Ovary (tissue), 1 donor: ENCODE measurements around the gene DCPS.

Source experiments
- EP300 ChIP-seq: sonication (generic); formaldehyde crosslinking; IDR thresholded peaks from one replicate; pipeline ENCODE4 v1.6.1; 2017; ENCODE audit warnings: antibody characterized with exemption
- POLR2A ChIP-seq: fragments of 450-650 bp; IDR thresholded peaks from one replicate; pipeline ENCODE4 v1.6.1; 2017; ENCODE audit warnings: antibody characterized with exemption, mild to moderate bottlenecking, moderate library complexity

DNA sequence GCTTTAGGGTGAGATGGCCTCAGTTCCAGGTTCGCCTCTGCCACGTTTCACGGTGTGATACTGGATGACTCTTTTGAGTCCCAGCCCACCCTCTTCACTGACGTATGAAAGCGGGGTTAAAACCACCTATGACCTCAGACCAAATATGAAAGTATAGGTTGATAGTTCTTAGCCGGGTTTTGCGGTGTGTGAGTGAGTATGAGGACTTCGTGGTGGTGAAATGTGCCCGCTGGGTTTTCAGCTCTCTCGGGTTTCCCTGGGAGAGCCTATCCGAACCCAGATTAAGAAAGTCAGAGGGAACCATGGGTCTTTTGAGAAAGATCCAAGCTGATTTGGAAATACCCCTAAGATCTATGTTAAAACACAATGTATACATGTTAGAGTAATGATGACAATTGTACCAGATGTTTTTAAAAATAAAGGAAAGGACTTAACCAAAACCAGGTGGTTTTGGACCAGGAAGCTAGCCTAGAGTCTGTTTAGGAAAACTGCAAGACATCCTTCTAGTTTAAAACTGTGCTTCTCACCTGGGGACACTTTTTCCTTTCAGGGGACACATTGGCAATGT, 25.9 kb downstream of the DCPS start:
- no peak for TF ChIP-seq POLR2A
- no peak for TF ChIP-seq EP300
